HG02571 (cell line): Measurements from ENCODE around the gene TRANK1.
"Not testable (repeated sequence)": the region's sequence is repeated elsewhere in the genome, so short reads cannot be mapped to it uniquely, and the experiment has no call there.

ENCODE experiments used
- ATAC-seq: cut with Tn5 transposase; IDR thresholded peaks from one replicate; pipeline ENCODE4 v1.9.1; 2021; ENCODE audit warnings: mild to moderate bottlenecking, moderate library complexity; ENCODE audit not compliant: unreplicated experiment

The TRANK1 gene

GRCh38 chr3:36894914-36895313, 49.9 kb downstream of the TRANK1 start:
- ATAC-seq: no peak

- no peak for ATAC-seq
These were observed 51.0 kb downstream of the TRANK1 start for GRCh38 chr3:36893826-36894225.

GRCh38 chr3:36893137-36893557, 51.7 kb downstream of the TRANK1 start:
- no peak for ATAC-seq

GRCh38 chr3:36892457-36893136, 52.3 kb downstream of the TRANK1 start:
- ATAC-seq: no peak

DNA sequence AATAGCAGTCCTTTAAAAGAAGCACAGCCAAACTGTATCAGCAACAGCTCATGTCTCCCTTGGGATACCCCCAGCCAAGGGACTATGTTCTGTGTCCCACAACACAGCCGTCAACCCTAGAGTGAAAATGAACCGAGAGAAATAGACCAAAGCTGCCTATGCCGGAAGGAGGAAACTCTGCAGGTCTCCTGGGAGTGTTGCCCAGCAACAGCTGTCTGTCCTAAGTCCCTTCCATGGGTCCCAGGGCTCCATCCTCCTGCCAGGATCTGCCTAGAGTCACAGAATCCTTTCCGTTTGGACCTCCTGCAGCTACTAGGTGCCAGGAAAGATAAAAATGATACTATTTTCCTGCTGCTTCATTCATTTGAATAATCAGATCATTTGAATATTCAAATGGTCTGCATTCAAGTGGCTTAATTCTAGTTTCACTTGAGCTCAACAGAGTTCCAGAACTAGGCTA, 53.1 kb downstream of the TRANK1 start:
- ATAC-seq: peak; percentile 78

- ATAC-seq: peak; percentile 1
These were observed 53.8 kb downstream of the TRANK1 start for GRCh38 chr3:36891097-36891496.

DNA sequence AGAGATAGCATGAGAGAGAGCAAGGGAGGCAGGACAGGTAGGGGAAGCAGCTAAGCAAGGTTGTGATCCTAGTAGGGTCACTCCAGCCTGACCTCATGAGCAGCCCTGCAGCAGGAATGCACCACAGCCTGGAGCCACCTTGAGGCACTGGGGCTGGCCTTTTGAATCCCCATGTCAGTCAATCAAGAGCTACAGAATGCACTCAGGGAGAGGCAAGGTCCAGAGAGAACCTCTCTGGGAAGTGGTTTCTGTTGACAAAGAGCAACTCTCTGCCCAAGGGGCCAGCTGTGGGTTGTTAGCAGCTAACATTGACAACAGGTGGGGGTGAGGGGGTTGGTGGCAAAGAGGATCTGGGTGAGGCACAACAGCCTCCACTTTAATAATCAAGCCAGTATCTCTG, 54.6 kb downstream of the TRANK1 start:
- ATAC-seq: no peak

- ATAC-seq: no peak
These were observed 63.1 kb downstream of the TRANK1 start for GRCh38 chr3:36881735-36882134.

DNA sequence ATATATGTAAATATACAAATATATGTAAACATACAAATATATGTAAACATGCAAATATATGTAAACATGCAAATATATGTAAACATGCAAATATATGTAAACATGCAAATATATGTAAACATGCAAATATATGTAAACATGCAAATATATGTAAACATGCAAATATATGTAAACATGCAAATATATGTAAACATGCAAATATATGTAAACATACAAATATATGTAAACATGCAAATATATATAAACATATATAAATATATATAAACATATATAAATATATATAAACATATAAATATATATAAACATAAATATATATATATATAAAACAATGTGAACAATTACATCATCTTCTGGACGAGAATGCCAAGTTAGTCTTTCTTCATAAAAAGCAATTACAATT, 65.0 kb downstream of the TRANK1 start:
- ATAC-seq: not testable (repeated sequence)

- no peak for ATAC-seq
These were observed 66.7 kb downstream of the TRANK1 start for GRCh38 chr3:36877930-36878685.

DNA sequence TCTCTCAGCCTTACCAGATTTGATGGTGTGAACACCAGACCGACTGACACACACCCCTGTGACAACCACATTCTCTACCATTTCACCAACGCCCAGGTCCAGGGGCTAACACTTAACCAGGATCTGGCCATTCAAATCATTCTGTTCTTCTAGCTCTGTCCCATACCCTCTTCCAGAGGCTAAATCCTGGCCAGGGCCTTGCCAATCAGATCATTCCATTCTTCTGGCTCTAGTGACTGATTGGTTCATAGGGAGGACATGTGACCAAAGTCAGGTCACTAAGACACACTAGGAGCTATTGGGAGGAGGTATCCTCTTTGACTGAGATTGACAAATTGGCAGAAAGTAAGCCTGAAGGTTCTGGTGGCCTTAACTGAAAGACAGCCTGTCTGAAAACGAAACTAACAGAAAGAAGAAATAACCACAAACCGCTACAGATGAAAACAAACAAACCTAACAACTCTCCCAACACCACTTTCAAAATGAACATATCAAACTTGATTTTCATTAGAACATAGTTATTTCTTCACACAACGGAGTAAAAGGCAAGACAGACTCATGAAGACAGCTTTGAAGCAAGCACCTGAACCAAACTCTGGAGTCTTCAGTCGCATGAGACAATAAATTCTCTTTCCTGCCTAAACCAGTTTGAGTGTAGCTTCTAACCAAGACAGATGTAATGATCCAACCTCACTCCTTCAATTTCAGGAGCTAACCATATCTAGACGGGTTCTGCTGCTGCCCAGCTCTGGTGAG, 68.5 kb downstream of the TRANK1 start:
- peak; percentile 99 for ATAC-seq

- no peak for ATAC-seq
These were observed 69.5 kb downstream of the TRANK1 start for GRCh38 chr3:36875397-36875796.

GRCh38 chr3:36874424-36874823, 70.4 kb downstream of the TRANK1 start:
- no peak for ATAC-seq

DNA sequence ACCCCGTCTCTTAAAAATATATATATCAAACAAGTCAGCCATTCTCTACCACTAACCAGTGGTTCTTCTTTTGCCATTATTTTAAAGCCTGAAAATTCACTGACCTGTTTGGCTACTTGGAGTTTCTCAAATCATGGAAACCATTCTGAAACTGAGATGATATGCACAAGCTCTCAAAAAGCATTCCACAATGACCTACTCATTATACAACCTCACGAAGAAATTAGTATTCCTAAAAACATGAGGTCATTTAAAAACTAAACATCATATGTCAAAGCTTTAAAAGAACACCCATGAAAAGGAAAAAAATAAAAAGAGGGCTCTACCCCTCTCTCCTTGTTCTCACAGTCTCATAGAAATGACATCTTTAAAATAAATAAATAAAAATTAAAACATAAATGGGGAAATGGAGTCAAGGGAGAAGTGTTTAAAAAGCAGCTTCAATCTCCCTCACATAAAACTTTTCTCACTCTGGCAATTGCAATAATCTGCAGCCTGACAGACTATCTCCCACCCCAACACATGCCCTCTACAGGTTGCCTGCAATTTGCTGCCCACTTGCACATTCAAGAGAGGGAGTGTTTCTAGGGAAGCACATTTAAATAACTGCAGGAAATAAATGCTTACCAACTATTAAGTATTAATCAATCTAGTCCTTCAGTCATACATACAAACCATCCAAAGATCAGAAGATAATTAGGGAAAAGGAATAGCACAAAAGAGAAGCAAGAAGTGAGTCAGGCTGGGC, 73.3 kb downstream of the TRANK1 start:
- no peak for ATAC-seq

GRCh38 chr3:36868614-36869436, 76.0 kb downstream of the TRANK1 start:
- ATAC-seq: peak; percentile 78

DNA sequence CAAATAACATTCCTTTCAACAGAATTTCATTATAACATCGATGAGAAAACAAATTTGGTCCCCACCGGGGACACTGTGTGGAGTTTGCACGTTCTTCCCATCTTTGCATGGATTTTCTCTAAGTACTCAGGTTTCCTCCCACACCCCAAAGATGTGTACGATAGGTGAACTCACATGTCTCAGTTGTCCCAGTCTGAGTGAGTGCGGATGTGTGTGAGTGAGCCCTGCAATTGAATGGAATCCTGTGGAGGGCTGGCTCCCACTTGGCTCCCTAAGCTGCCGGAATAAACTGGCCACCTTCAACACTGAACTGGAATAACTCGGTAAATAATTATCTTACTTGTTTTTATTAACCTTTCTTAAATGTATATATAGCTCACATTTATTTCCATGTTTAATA, 77.0 kb downstream of the TRANK1 start:
- no peak for ATAC-seq

DNA sequence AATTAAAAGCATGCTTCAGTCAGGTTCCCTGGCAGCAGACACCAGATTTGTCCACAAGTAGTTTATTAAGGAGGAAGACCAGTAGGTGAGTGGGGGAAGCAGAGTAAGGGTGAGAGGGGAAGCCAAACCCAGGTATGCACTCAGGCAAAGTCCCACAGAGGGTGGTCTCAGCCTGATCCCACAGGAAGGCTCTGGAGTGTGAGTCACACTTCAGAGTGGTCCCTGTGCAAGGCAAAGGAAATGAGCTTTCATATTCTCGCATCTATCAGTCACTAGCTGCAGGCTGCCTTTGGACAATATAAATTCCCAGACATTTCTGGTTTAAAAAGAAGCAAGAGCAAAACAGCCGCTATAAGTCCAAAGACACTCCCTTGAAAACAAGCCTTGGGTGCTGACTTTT, 78.5 kb downstream of the TRANK1 start:
- no peak for ATAC-seq

GRCh38 chr3:36864180-36865053, 80.4 kb downstream of the TRANK1 start:
- no peak for ATAC-seq
